ENCODE results near the gene NECAB2. TPM values are rescaled to one million over a fixed set of nuclear protein-coding genes. Genes with fewer than 3 reads are reported as not detected.

Gene NECAB2
- total RNA-seq, 2 donors from 2014 or later = 1.0 to 3.6 TPM

DNA sequence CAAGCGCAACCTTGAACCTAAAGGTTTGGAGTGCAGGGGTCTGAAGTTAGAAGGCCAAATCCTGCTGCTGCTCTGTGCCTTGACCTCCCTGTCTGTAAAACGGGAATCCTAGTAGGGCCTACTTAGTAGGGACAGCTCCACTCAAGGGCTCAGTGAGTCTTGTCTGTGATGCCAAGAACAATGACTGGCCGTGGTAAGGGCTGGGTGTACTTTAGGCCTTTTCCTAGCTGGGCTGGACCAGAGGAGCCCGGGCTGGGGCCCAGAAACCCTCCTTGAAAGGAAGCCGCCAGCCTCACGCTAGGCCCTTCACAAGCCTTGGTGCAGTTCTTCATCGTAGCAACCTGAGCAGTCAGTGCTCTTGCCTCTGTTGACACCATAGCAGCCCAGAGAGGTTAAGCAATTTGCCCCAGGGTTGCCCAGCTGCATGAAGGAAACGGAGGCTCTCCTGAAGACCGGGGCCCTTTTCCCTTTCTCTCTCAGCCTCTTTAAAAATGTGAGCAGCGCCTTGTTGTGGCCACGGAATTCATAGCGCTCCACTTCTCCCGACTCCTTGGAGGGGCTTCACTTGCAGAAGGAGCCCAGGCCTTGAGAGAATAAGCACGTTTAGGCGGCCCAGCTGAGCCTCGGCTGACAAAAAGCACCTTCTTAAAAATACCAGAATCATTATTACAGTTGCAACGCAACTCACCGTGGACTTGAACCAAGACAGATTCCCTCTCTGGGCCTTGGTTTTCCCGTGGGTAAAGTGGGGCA, 4.4 kb downstream of the NECAB2 start:
- ATAC-seq = no peak
- intact Hi-C loops (cut with DNase I) = no loop called here
- WGBS, 2 donors = 77 to 85% methylated on average over 7 to 19 of the region's 19 CpGs
- H3K4me1 ChIP-seq = peaks cover 4% of the 10 kb centered on the region
- H3K27ac ChIP-seq = no peak overlapping the region
- no peak for TF ChIP-seq POLR2A (IDR thresholded peaks at IDR 0.05)
- TF ChIP-seq, protein P1, sequence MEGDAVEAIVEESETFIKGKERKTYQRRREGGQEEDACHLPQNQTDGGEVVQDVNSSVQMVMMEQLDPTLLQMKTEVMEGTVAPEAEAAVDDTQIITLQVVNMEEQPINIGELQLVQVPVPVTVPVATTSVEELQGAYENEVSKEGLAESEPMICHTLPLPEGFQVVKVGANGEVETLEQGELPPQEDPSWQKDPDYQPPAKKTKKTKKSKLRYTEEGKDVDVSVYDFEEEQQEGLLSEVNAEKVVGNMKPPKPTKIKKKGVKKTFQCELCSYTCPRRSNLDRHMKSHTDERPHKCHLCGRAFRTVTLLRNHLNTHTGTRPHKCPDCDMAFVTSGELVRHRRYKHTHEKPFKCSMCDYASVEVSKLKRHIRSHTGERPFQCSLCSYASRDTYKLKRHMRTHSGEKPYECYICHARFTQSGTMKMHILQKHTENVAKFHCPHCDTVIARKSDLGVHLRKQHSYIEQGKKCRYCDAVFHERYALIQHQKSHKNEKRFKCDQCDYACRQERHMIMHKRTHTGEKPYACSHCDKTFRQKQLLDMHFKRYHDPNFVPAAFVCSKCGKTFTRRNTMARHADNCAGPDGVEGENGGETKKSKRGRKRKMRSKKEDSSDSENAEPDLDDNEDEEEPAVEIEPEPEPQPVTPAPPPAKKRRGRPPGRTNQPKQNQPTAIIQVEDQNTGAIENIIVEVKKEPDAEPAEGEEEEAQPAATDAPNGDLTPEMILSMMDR (IDR thresholded peaks at IDR 0.05) = no peak
- peaks cover 0 to 5% of the 10 kb centered on the region in 2 donors for H3K27me3 ChIP-seq
- no peaks in the 10 kb centered on the region for H3K36me3 ChIP-seq (replicated peaks in 1 of 2; ENCODE audit: insufficient read depth in 1 of 2, low read depth in 2 of 2)
- no peak overlapping the region for H3K4me3 ChIP-seq
- no peaks in the 10 kb centered on the region for H3K9me3 ChIP-seq
- DNase-seq = no peak

DNA sequence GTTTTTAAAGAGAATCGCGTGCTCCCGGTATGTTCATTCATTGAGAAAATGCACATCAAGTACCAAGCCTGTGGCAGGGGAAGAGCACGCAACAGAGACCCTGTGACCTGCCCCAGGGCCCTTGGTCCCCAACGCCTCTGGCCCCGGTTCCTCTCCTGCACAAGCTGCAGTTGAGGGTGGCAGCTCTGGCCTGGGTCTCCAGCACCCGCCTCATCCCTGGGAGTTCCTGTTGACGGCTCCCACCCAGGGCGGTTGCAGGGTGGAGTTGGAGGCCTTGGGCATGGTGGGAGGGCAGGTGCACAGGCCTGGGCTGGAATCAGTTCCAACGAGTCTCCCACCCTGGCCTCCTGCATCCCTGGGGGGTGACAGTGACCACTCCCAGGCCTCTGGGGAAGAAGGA, 5.0 kb downstream of the NECAB2 start:
- H3K27me3 ChIP-seq = peaks cover 0 to 5% of the 10 kb centered on the region in 2 donors
- intact Hi-C loops (cut with DNase I) = no loop called here
- TF ChIP-seq, protein P1 (IDR thresholded peaks at IDR 0.05) = no peak
- TF ChIP-seq POLR2A (IDR thresholded peaks at IDR 0.05) = no peak
- no peak overlapping the region for H3K4me3 ChIP-seq
- no peaks in the 10 kb centered on the region for H3K36me3 ChIP-seq (replicated peaks in 1 of 2; ENCODE audit: insufficient read depth in 1 of 2, low read depth in 2 of 2)
- H3K9me3 ChIP-seq = peaks cover 0 to 3% (median 0%) of the 10 kb centered on the region in 3 donors
- H3K4me1 ChIP-seq = peaks cover 1% of the 10 kb centered on the region
- DNase-seq = no peak
- WGBS, 2 donors = 83% methylated on average over 6 to 9 of the region's 10 CpGs
- no peak for ATAC-seq
- no peak overlapping the region for H3K27ac ChIP-seq

DNA sequence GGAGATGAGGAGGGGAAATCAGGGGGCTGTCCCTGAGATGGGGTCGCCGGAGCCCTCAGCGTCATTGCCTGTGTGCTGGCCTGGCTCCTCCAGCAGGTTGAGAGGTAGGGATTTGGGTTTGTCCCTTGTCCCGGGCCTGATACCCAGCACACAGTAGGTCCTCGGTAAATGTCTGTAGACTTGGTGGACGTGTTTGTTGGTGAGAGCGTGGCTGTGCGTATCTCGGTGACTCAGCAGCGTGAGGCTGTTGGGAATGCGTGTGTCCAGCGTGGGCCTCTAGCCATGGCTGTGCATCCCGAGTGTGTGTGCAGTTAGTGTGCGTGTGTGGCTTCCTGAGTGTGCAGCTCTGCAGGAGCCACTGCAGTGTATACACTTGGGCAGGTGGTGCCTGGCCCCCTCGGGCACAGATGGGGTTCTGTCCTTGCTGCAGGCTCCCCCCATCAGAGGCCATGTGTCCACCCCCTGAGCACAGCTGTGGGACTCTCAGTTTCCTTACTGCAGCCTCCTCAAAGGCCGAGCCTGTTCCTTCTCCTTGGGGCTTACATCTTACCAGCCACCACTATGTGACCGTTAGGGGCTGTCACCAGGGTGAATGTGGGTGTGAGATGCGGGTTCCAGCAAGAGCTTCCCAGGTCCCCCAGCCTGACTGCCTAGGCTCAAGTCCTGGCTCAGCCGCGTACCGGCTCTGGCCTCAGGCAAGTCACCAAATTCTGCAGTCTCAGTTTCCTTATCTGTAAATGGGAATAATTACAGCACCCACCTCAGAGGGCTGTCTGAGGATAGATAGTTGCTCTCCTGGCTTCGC, 5.7 kb downstream of the NECAB2 start:
- intact Hi-C loops (cut with DNase I) = no loop called here

DNA sequence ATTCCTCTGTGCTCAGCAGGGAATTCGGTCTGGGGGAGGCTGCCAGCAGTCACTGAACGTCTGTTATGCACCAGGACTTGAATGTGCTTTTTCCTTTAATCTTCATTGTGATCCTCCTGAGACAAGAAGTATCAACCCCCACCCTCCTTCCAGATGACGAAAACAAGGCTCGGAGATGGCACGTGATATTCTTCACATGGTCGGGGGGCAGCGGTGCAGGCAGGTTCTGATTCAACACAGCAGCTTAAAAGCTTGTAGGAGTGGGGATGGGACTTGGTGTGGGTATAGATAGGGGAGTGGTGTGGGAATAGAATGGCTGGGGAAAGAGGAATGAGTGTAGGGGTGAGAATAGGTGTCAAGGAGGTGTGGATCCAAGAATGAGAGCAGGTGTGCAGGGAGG, 6.4 kb downstream of the NECAB2 start:
- H3K4me1 ChIP-seq = no peaks in the 10 kb centered on the region
- DNase-seq = no peak
- no peak for TF ChIP-seq POLR2A (IDR thresholded peaks at IDR 0.05)
- TF ChIP-seq, protein P1 (IDR thresholded peaks at IDR 0.05) = no peak
- no peak overlapping the region for H3K4me3 ChIP-seq
- no peaks in the 10 kb centered on the region for H3K36me3 ChIP-seq (replicated peaks in 1 of 2; ENCODE audit: insufficient read depth in 1 of 2, low read depth in 2 of 2)
- intact Hi-C loops (cut with DNase I) = no loop called here
- no peaks in the 10 kb centered on the region for H3K27me3 ChIP-seq
- ATAC-seq = no peak
- H3K9me3 ChIP-seq = peaks cover 0 to 9% (median 0%) of the 10 kb centered on the region in 3 donors
- WGBS, 2 donors = 59 to 62% methylated on average over 7 of the region's 7 CpGs
- H3K27ac ChIP-seq = no peak overlapping the region

More for the DNA sequence above, 5.7 kb downstream of the NECAB2 start:
- Histone ChIP-seq H3K27me3 (peaks cover 0 to 4% of the 10 kb centered on the region in 2 donors), H3K27ac (no peak overlapping the region), H3K4me1 (no peaks in the 10 kb centered on the region), H3K9me3 (peaks cover 0 to 9% (median 0%) of the 10 kb centered on the region in 3 donors), H3K36me3 (replicated peaks in 1 of 2; ENCODE audit: insufficient read depth in 1 of 2, low read depth in 2 of 2) (no peaks in the 10 kb centered on the region), H3K4me3 (no peak overlapping the region)
- no peak for TF ChIP-seq POLR2A (IDR thresholded peaks at IDR 0.05)
- TF ChIP-seq, protein P1 (IDR thresholded peaks at IDR 0.05) = no peak
- no peak for ATAC-seq
- DNase-seq = no peak
- WGBS, 2 donors = 75 to 77% methylated on average over 19 to 22 of the region's 22 CpGs

Measured in body of pancreas (tissue), 4 donors.